ENCODE data around the gene HSPG2.

GRCh38 chr1:21942464-21942863, 5.4 kb upstream of the HSPG2 start:
- TF ChIP-seq CTCF (IDR thresholded peaks at IDR 0.05; ENCODE audit: insufficient read depth, low read length, poor library complexity, severe bottlenecking), result no peak
- TF ChIP-seq EZH2phosphoT487 (conservative IDR thresholded peaks at IDR 0.05; ENCODE audit: low read length), result no peak

Data from SU-DHL-6 (cell line).